ENCODE results near the gene NISCH.

NISCH gene

DNA sequence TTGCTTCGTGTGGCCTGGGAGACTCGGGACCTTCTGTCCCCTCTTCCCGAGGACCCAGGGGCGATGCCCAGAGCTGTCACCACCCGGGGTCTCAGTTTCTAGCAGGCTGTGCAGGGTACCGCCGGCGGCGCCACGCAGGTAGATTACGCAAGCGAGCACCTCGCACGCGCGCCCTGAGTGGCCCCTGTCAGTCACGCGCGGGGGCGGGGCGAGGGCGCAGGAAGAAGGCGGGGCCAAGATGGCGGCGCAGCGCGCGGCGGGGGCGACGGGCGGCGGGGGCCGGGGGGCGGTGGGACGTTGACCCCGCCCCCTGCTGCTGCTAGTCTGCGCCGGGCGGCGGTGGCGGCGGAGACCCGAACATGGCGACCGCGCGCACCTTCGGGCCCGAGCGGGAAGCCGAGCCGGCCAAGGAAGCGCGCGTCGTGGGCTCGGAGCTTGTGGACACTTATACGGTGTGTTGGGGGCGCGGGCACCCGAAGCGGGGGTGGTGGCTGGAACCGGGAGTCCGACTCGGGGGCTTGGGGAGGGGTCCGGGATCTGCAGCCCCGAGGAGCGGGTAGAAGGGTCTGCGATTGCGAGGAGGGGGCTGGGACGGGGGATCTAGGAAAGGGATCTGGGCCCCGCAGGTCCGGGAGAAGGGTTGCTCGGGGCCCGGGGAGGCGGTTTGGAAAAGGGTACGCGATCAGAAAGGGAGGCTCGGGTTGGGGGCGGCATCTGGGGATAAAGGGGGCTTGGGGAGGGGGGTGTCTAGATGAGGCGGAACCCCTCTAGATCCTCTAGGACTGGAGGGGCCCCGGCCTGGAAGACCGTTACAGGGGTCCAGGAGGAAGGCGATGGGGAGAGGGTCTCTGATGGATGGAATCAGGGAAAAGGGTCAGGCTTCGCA, at the start of gene NISCH:
TSS of gene NISCH (plus strand) at position 322 of the 886 bp plus-strand sequence. CDS start at position 360, 38 bp downstream.
- peak; percentile 79 for DNase-seq (ENCODE audit: low spot score)

DNA sequence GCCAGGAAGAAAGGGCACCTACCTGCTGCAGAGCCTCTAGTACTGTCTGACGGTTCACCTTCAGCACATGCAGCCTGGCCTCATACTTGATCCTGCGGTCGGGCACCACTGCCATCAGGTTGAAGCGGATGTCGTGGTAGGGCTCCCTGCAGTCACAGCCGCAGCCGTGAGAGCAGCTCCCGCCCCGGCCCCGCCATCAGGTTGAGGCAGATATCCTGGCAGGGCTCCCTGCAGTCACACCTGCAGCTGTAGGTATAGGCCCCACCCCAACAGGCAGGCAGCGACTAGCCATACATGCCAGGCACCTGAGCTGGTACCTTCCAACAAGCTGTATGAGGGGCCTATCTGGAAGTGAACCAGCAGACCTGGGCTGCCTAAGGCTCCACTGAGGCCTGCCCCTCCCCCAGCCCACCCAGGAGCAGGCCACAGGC, 49.2 kb upstream of the NISCH start:
- DNase-seq (ENCODE audit: low spot score): no peak

DNA sequence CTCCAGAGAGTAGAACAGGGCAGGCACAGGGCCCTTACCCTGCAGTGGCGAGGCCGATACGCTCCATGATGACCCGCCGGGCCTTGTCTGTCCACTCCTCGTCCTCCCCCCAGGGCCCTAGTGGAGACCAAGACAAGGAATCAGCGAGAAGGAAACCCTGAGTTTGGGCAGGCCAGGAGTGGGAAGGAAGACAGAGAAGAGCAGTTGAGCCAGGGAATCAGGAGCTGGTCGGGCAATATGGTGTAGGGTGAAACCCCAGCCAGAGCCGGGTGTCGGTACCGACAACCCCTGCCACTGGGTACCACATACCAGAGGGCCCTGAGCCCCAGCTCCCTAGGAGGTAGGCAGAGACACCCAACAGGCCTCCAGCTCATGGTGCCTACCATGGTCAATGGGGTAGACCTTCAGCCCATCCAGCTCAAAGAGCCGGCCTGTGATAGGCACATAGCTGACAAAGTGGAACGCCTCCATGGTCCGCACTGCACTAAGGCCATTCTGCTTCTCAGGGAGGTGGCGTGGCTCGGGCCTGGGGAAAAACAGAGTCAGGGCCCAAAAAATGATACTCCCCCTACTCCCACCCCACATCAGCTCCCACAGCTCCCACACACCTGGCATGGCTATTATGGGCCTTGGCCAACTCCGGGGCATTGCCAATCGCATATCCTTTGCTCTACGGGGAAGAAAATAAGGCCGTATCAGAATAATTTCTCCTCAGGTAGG, 48.5 kb upstream of the NISCH start:
- DNase-seq (ENCODE audit: low spot score): no peak

DNA sequence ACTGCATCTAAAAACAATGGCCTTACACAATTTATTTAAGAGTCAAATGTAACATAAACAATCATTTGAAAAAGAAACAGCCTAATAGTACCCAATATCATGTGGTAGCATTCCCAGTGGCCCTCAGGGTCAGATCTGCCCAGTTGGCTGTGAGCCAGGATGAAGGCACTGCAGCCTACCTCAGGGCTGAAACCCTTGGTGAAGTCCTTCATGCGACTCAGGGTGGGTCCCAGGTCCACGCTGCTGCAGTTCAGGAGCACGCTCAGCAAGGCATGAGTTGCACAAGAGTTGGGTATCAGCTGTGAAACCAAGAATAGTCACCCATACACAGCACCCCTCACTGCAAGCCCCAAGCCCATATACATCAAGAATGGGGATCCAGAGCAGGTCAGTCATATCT, 47.6 kb upstream of the NISCH start:
- no peak for DNase-seq (ENCODE audit: low spot score)

DNA sequence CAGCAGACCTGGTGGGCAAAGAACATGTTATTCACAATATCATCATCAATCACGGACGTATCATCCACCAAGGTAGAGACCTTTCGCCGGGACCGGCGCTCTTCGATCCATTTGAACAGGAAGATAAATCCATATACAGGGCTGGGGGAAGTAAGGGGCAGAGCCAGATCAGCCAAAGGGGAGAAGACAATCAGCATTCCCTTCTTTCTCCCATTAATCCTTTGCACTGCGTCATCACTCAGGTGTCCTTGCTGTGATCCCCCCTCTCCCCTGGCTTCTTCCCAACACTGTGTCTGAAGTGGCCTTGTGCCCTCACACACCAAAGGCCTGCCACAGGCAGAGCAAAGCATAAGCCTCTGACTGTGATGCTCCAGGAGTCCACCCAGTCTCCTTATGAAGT, 46.9 kb upstream of the NISCH start:
- DNase-seq (ENCODE audit: low spot score): no peak

DNA sequence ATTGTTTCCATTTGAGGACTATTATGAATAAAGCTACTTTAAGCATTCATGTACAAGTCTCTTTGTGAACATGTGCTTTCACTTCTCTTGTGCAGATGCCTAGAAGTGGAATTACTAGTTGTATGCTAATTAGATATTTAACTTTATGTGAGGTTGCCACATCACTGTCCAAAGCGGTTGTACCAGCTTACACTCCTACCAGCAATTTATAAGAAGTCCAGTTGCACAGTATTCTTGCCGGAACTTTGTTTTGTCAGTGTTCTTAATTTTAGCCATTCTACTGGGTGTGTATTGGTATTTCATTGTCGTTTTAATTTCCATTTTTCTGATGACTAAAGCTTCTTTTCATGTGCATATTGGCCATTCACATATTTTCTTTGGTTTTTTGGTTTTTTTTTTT, 39.6 kb upstream of the NISCH start:
- no peak for DNase-seq (ENCODE audit: low spot score)

DNA sequence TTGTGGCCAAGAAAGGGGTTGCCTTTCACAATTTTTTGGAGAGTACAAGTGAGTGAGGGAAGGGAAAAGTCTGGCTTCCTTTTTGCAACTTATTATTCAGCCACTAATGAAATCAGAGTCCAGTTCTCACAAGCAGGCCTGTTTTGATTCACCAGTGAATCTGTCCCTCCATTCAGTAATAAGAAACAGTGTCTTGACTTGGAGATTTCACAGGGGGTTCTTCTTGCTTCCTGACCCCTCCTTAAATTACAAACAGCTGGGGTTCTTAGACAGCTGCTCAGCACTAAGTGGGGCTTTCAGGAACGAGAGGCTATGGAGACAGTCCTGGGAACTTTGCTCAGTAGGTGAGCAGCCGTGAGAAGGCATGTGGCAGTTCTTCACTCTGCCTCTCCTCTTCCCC, 35.0 kb upstream of the NISCH start:
- no peak for DNase-seq (ENCODE audit: low spot score)

DNA sequence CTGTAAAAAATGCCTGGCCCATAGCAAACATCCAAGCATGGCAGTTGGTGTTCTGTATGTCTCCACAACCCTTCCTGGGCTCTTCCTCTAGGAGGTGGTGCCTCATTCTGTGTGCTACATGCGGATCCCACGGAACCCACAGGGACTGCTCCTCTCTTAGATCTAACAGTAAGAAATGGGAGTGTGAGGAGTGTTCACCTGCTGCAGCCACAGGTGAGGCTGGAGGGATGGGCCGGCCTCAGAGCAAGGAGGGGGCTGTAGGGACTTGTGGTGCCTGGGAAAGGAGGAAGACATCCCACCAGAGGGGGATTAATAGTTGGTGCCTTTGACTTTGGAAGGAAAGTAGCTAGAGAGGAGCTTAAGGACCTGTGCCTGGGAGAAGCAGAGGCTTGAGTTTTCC, 32.7 kb upstream of the NISCH start:
- DNase-seq (ENCODE audit: low spot score): no peak

DNA sequence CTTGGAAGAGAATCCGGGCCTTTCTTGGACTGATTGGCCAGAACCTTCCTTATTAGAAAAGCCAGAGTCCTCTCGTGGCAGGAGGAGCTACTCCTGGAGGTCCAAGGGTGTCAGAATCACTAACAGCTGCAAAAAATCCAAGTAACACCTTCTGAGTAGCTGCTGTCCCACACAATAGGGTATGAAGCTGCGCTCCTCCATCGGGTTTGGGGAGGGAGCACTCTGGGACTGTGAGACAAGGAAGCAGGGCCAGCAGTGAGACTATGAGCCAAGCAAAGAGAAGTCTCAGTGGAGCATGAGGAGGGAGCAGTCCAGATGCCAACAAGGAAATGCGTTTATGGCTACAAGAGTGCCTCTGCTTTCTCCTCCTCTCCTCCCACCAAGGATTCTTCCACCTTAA, 32.2 kb upstream of the NISCH start:
- no peak for DNase-seq (ENCODE audit: low spot score)

DNA sequence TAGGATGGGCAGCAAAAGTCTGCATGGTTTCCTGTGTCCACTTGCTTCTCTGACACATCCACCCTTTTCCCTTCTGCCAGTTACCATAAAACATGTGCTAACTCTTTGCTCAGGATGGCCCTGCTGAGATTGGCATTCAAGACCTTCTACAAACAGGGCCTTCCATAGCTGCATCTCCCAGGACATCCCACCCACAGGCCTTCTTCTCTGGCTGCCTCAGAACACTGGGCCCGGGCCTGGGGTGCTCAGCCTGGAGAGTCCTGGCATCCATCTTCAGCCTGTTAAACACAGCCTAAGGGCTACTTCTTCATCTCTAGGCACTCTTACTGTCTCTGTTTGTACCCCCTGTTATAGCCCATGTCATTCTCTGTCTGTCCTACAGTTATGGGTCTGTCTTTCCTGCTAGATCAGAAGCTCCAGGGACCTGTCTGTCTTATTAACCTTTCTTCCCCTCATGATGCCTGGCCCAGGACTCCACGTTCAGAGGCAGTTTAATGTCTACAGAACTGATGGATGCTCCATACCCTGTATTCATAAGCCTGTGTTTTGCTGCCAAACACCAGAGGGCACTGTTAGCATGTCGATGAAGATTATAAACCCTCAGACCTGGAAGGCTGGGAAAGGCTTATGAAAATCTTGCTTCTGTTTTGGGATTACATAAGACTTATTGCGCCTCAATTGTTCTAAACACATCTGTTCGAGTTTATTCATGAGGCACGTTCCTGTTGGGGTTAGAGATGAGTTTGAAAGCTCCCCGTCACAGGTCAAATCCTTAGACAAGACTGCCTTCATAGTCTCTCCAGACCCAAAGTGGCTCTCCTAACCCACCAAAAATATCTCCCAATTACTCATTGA, 27.0 kb upstream of the NISCH start:
- DNase-seq (ENCODE audit: low spot score): peak; percentile 94

DNA sequence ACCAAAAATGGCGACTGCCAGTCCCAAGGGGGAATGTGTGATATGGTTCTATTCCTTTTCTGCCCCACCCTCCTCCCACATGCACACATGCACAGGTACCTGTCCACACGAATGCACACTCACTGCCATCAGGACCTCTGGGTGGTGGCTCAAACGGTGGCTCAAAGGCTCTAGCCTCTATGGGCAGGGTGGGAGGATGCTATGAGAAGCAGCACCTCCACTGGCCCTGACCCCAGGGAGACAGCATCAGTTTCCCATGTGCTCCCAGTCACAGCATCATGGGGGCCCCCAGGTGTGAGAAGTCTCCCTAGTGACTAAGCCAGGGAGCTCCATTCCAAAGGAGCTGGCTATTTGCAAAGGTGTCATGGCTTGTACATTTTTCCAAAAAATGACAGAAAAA, 26.4 kb upstream of the NISCH start:
- no peak for DNase-seq (ENCODE audit: low spot score)

DNA sequence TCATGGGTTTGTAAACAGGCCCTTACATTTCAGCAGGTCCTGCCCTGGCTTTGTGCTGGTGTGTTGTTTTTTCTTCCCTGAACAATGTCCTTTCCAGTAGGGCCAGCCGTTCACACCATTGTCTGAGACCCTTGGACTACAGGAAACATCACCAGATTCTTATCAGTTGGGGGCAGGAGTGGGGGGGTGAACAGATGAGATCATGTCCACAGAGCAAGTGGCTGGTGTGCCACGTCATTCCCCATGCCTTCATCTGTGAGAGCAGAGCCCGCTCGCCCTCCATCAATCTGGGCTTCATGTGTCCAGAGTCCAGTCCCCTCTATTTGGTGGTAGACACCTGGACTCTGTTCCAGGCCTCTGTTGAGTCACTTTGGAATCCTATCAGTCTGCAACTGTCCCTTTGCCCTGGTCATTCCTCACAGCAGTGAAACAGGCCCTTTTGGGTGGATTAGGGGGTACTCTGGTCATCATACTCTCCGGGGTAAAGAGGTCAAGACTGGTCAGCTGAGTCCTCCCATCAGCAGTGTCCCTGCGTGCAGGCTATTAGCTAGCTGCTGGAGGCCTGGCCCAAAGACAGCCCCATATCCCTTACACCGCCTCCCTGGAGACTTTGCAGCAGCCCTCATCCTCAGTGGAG, 25.5 kb upstream of the NISCH start:
- DNase-seq (ENCODE audit: low spot score): no peak

DNA sequence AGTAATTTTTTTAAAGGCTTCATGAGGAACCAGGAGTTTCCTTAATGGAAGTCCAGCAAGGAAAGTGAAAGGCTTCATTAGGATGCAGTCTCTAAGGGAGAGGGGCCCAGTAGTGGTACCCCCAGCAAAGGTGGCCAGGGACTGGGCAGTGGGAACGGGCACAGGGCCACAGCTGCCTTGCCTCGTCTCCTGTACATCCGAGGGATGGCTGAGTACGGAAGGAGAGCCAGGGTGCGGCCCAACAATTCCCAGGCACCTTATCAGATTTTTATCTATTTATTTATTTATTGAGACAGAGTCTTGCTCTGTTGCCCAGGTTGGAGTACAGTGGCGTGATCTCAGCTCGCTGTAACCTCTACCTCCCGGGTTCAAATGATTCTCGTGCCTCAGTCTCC, 25.0 kb upstream of the NISCH start:
- no peak for DNase-seq (ENCODE audit: low spot score)

DNA sequence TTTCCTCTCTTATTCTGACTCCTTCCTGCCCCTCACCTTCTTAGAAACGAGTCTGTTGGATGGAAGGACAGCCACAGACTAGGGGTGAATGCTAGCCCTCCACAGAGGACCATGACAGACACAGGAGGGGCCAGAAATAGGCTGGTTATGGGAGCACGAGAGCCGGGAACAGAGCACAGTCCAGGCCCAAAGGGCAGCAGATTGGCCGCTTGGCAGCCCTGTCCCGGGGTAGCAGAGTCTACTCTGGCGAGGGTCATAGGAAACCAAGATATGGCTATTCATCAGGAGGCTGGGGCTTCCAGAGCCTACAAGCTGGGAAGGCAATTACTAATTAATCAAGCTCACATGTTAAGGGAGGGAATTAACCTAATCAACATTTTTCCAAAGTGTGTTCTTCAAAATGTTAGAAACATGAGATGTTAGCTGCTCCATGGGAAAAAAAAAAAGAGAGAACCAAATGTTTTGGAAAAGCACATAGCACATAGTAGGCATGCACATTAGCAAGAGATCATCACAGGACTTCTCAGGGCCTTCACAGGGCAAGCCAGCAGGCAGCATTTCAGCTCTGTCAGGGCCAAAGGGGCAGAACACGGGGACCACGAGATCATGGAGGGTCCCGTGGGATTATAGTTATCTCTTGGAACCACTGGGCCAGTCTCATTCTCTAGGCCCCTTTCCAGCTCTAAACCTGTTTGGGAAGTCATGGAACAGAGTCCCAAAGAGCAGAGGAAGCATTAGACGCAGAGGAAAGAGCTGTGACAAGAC, 23.8 kb upstream of the NISCH start:
- DNase-seq (ENCODE audit: low spot score): no peak

DNA sequence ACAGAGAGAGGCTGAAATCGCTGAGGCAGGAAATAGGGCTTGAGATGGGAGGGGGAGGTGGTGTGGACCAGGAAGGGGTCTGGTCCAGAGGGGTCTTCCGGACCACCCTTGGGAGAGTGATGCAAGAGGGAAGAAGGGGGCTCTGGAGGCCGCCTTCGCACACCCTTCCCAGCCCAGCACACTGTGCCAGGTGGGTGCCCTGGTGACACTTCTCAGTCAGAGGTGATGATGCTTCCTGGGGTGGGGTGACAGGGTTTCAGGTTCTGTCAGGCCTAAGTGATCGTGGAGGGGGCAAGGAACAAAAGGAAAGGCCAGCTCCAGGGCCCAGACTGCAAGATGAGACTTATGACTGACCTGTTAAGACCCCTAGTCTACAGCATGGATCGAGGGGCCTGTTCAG, 23.2 kb upstream of the NISCH start:
- DNase-seq (ENCODE audit: low spot score): no peak

DNA sequence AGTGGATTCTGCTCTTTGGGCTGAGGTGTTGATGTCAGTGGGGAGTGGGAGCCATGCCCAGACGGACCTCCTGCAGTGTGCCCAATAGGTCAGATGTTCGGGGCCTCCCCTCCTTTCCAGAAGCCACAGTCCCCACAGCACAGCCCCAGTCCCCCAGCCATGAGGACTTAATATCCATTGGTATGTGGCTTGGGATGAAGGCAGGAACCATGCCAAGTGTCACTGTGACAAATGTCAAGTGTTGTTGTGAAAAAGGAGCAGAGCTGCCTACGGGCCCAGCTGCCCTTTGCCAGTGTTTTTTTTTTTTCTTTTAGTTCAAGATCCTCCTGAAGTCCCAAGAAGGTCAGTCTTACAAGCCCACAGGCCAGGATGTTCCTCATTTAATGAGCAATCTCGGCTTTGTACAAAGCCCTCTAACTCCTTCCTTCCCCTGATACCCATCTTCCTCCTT, 22.7 kb upstream of the NISCH start:
- no peak for DNase-seq (ENCODE audit: low spot score)

DNA sequence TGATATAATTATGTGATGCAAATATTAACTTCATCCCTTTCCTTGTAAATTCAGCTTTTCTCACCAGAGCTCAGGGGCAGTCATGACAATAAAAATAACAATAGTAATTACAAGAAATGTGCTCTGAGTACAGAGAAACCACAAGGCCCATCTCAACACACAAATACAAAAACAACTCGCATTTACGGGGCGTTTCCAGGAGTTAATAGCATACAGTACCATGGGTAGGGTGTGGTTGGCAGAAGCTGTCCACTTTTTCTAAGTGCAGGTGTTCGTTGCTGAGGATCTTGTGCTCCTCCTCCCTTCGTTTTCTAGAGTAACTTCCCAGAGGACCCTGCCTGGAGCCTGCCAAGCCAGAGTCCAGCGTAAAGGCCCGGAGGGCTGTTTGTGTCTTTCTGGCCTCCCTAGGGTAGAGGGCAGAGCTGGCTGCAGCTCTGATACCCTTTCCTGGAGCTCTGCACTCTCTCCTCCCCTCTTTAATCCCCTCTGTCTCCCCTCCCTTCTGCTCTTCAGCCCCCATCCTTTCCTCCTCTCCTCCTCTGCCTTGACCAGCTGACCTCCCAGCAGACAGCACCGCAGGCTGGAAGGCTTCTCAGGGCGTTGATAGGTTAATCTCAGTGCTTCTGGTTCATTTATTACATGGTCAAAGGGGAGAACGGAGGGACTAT, 21.9 kb upstream of the NISCH start:
- no peak for DNase-seq (ENCODE audit: low spot score)

DNA sequence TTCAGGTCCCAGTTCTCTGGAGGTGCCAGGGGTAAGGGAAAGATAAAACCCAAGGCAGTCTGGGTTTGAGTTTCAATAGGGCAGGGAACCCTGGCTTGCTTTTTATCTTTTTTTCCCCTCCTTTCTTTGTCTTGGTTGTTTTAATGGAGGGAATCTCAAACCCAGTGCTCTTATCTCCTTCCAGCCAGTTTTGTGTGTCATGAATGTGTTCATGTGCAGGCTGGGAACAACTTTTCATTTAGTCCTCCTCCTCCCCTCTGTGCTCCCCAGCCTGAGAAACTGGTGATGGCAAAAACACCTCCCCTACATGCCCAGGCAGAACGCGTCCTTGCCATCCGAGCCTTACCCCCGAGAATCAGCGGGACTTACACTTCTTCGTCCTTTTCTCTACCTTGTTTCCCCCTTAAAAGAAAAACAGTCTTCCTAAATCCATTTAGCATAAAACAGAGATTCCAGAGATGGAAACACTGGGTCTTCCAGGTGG, 21.4 kb upstream of the NISCH start:
- no peak for DNase-seq (ENCODE audit: low spot score)

DNA sequence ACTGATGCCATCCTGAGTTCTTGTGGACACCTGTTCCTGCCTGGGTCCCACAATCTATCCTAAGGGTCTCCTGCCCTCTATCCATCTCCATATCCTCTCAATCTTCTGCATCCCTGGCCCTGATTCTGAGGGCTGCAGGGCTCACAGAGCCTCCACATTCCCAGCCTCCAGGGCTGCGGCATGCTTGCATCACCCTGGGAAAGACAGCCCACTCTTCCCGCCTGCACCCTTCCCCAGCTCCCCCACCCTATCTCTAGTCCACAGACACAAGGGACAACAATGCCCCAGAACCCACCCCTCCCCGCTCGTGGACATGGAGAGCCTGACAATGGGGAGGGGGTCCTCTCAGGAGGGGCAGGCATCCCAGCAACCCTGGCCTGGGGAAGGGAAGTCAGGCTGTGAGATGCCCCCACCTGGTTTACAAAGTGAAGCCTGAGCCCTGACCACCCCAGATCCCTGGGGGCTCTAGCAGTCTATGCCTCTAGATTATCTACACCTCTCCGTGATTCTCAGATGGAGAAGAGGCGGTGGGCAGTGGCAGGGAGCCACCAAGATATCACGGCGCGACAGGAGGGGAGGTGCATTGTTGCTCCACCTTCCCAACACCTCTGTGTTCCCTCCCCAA, 20.8 kb upstream of the NISCH start:
- no peak for DNase-seq (ENCODE audit: low spot score)

All from cerebellar cortex (tissue), 1 donor.